GM18507 (cell line): ENCODE data around the gene INO80B.
A peak's percentile ranks its signal among the peaks of the same experiment; 100 is the strongest.
"Not testable (repeated sequence)": the region's sequence is repeated elsewhere in the genome, so short reads cannot be mapped to it uniquely, and the experiment has no call there.

Experiments
- DNase-seq: peaks from one replicate; pipeline ENCODE4 v3.0.0; 2011; ENCODE audit warnings: low read depth; ENCODE audit not compliant: insufficient read length; ENCODE audit errors: extremely low spot score
- FAIRE-seq: peaks from 2 replicates; lab custom pipeline; 2011; peaks lifted over from hg19 to GRCh38; lab: Jason Lieb, UNC

Gene INO80B

GRCh38 chr2:74454654-74455511, at the start of gene INO80B:
Gene INO80B (plus strand): TSS chr2:74455087. CDS start chr2:74455117, 30 bp downstream.
- FAIRE-seq = peak; percentile 99
- DNase-seq = no peak

GRCh38 chr2:74406035-74406434, 48.9 kb upstream of the INO80B start:
- peak; percentile 5 for DNase-seq
- FAIRE-seq = peak; percentile 66

- DNase-seq (no peak), FAIRE-seq (no peak)
Observed at GRCh38 chr2:74407682-74408081, 47.2 kb upstream of the INO80B start.

DNA sequence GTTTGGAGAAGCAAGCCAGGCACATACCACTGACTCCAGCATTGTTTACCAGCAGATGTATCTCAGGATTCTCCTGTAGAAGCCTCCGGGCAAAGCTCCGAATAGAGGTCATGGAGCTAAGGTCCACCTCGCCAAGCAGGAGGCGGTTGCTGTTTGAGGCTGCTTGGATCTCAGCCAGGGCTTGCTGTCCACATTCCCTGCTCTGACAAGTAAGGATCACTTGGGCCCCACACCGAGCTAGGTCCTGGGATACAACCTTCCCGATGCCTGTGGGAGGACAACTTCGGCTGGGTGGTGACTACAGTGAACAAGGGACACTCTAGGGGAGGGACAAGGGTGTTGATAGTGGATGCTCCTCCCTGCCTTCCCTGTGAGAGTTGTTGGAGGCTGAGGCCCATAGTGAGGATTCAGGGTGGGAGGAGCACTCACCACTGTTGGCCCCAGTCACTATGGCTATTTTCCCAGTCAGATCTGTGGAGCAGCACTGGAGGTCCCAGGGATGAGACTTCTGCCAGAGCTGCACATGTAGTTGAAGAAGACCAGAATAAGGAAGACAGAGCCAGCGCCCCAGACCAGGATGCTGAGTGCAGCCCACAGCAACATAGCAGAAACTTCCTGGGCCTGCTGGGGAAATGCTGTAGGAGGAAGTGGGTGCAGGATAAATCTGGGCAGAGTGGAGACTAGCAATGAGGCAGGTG, 41.7 kb upstream of the INO80B start:
- FAIRE-seq = no peak
- no peak for DNase-seq

DNA sequence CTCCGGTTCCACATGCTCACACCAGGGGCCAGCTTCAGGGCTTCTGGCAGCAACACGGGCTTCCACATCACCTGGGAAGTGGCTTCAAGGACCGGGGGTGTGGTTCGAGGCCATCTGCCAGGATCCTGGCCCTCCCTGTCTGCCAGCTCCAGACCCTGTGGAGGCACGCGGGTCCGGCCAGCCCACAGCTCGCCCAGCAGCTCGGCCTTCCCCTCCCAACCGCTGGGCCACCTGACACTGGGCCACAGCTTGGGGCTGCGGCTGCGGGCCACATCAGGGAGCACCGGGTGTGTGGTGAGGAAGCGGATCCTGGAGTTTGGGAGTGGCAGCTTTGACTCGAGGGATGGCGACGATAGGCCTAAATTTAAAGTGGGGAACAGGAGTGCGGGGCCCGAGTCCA, 40.4 kb upstream of the INO80B start:
- DNase-seq (no peak), FAIRE-seq (no peak)

DNA sequence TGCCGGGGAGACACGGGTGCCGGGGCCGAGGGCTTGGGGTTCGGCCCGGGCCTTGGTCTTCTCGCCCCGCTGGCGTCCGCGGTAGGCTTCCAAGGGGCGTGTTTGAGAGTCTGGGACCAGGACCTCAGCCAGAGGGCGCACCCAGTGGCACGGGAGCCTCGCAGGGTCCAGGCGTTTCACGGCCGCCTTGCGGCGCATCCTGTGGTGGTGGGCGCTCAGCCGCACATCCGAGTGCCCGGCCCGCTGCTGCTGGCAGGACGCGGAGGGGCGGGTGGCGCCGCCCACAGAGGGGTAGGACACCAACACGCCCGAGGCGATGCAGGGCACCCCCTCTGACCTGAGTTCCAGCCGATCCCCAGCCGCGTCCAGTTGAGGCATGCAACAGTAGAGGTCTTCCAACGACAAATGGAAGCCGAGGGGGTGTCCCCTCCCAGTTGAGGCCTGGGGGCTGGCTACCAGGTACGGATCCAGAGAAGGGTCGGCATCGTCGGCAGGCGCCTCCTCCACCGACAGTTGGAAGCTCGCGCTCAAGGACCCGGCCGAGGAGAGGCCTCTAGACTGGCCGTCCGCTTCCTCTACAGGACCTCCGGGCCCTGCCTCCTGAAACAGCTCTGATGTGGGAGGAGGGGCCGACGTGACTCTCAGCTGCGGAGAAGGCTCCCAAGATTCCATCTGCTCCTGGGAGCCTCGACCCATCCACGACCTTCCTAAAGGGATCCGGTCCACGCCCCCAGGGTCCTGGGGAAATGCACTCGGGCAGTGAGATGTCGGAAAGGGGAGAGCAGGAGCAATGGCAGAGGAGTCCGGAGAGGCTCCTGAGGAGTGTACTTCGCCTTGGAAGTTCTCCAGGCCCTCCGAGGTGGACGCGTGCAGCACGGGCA, 39.8 kb upstream of the INO80B start:
- DNase-seq = peak; percentile 28
- FAIRE-seq = peak; percentile 57

GRCh38 chr2:74415762-74416395, 39.0 kb upstream of the INO80B start:
- no peak for DNase-seq

GRCh38 chr2:74416778-74417177, 38.1 kb upstream of the INO80B start:
- FAIRE-seq = no peak
- no peak for DNase-seq

More at GRCh38 chr2:74415762-74416395, 39.0 kb upstream of the INO80B start:
- no peak for FAIRE-seq

- DNase-seq = no peak
- FAIRE-seq = no peak
Observed at GRCh38 chr2:74417197-74417596, 37.7 kb upstream of the INO80B start.

DNA sequence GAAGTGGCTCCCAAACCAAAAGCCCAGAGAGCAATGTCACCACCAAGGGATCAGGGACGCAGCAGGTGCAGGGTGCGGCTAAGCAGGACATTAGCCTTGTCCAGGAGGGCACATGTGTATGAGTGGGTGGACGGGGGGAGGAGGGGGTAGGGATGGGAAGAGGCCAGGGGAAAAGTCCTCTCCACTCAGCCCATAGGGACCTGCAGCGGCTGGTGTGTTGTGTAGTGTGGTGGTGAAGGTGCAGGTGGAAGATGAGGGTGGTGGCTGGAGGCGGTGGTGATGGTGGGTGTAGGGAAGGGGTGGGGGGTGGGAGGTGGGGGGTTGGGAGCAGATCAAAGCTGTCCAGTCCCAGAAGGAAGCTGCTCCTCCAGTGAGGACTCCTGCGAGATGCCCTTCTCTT, 37.1 kb upstream of the INO80B start:
- DNase-seq = no peak
- FAIRE-seq = no peak

- FAIRE-seq (no peak), DNase-seq (no peak)
Observed at GRCh38 chr2:74418312-74418711, 36.6 kb upstream of the INO80B start.

DNA sequence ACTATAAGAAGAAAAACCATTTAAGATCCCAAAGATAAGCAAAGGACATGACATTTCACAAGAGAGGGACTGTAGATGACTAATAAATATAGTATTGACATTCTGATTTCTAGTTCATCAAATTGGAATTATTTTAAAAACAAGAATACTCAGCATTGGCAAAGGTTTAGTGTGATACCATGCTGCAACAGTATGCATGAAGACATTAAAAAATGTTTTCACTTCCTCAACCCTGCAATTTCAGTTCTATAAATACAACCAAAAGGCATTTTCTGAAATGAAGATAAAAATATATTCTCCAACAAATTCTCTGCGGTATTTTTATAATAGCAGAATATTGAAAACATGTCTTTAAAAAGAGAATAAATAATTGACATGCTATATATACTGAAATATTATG, 35.5 kb upstream of the INO80B start:
- DNase-seq (no peak), FAIRE-seq (no peak)

GRCh38 chr2:74420006-74420405, 34.9 kb upstream of the INO80B start:
- FAIRE-seq = no peak
- no peak for DNase-seq

GRCh38 chr2:74420443-74421103, 34.3 kb upstream of the INO80B start:
- not testable (repeated sequence) for FAIRE-seq, DNase-seq

- peak; percentile 93 for FAIRE-seq
- DNase-seq = peak; percentile 93
Observed at GRCh38 chr2:74421221-74421870, 33.5 kb upstream of the INO80B start, which contains the start of the genes C2orf81 and WDR54. Gene C2orf81 (minus strand): TSS chr2:74421619. CDS start chr2:74421560, 59 bp downstream. Gene WDR54 (plus strand): TSS chr2:74421730. CDS start chr2:74422154, 424 bp downstream.

DNA sequence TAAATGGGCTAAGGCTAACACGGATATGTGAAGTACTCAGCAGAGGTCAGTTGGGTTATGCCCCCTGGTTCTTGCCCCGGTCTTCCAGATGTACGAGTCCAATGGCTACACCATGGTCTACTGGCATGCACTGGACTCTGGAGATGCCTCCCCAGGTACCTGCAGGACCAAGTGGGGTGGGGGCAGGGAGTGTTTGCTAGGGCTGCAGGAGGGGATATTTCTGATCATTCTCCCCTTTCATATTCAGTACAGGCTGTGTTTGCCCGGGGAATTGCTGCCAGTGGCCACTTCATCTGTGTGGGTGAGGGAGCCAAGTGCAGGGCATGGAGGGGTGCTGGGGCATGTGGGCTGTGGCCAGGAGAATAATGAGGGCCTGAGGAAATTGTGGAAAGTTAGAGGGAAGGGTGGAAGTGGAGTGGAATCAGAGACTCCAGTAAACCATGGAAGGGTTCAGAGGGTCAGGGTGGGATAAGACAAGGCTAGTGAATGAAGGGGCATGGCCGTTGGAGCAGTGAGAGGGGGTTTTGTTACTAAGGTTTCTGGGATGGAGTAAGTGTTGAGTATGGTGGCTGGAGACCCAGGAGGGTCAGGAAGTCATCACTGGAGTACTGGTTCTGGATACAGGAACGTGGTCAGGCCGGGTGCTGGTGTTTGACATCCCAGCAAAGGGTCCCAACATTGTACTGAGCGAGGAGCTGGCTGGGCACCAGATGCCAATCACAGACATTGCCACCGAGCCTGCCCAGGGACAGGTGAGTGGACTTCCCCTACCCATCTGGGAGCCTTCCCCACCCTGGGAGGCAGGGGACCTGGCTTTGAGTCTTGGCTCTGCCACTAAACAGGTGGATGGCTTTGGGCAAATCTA, 31.4 kb upstream of the INO80B start:
- no peak for FAIRE-seq
- no peak for DNase-seq
